DMS153 (cell line): Measurements from ENCODE around the gene ZNF839.
"Not testable (repeated sequence)": the region's sequence is repeated elsewhere in the genome, so short reads cannot be mapped to it uniquely, and the experiment has no call there.

ENCODE experiments used
- DNase-seq: peaks from one replicate; lab custom pipeline; 2025; lab: John Stamatoyannopoulos, UW

ZNF839 gene

DNA sequence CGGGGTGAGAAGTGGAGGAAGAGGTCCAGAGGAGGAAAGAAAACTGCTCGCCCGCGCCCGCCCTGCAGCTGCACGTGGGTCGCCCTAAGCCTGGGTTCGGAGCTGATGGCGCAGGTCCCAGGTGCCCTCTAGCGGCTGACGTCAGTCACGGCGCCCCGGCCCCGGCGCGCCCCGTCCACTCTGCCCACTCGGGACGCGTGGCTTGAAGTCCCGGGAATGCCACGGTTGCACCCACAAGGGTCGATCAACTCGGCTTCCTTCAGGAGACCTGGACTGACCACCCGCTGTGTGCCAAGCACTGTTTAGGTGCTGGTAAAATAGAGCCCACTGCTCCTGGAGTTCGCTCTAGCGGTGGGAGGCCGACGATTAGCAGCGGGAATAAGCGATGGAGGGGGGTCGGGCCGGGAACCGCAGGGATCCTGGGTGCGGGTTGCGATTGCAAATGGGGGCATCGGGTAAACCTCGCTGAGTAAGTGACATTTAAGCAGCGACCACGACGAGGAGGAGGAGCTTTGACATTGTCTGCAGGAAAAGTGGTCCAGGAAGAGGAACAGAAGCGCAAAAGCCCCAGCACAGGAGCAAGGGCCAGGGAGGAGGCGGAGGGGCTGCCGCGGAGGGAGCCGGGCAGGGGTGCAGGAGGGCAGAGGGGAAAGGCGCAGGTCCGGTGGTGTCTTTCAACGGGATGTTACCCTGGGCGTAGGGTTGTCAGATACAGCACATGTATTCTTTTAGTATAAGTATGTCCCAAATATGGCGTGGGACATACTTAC is 5.1 kb upstream of the ZNF839 start:
- peak; percentile 5 for DNase-seq

GRCh38 chr14:102315121-102315520 is 4.4 kb upstream of the ZNF839 start:
- DNase-seq, result no peak

- DNase-seq, result no peak
Measured at GRCh38 chr14:102316338-102316742, 3.2 kb upstream of the ZNF839 start.

DNA sequence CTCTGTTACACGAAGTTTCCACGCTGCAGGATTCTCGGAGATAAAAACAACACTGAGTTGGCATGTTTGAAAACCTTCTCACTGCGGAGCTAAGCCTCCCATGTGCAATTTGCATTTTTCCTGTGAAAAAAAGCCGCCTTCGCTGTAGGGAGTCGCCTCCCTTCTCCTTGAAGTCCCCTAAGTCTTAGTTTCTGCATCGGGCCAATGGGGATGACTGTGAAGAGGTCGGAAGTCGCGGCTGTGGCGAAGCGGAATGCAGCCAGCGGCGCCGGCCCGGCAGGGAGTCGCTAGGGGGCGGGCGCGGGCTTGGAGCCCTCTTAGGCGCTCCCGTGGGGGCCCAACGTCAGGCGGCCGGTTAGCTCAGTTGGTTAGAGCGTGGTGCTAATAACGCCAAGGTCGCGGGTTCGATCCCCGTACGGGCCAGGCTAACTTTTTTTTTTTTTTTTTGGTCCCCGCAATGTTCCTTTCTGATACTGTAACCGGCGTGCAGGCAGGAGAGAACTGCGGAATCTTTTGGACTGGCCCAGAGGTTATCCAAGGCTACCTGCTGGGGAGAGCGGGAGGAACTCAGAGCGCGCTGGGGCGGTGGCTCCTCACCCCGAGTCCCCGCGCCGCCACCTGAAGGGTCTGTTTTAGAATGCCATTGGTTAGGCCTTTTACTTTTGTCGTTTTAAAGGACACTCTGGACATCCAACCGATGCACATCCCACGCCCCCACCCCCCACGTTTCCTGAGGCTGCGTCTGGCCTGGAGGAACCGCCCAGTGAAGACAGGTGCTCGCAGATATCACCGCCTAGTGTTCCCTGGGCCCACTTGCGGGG is 2.6 kb upstream of the ZNF839 start:
- DNase-seq, result peak; percentile 58

GRCh38 chr14:102317564-102318248 is 1.8 kb upstream of the ZNF839 start:
- DNase-seq, result peak; percentile 2

DNA sequence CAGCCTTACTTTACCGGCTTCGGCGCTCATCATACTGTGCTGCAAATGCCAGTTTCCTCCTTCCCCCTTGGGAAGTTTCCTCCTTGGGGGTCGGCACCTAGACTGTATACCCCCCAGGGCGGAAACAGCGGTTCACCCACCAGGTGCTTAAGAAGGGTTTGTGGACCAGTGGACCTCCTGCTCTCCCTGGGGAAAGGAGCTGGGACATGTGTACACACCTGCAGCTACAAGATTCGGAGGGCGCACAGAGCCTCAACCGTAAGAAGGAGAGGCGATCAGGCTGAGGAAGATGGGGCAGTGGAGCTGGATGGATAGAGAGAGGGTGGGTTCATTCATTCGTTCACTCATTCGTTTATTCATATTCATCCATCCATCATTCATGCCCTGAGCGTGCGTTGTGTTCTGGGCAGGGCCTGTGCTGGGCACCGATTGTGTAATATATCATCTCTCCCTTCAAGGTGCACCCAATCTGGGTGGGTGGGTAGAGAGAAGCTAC is 717 bp upstream of the ZNF839 start:
- DNase-seq, result no peak

DNA sequence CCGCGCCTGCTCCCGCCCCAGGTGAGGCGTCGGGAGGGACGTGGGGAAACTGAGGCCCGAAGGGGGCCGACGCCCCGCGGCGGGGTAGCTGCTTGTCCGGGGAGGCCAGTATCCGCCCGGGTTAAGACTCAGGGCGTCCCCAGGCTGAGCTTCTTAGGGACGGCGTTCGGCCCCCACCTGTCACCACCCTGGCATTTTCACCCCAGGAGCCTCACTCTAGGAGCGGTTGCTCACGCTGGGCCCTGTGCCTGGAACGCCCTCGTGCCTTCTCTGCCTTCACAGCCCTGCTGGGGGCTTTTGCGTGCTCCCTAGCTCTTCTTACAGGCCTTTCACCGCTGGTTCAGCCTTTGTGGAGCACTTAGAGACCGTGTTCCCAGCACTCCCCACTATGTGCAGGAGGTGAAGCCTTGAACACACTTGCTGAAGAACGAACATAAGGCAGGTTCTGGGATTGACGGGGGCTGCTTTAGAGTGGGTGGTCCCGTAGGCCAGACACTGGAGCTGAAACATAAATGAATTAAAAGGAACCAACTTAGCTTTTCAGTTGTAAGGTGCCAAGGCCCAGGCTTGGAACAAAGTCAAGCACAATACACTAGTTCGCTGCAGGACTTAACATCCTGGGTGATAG is 601 bp downstream of the ZNF839 start:
- no peak for DNase-seq

DNA sequence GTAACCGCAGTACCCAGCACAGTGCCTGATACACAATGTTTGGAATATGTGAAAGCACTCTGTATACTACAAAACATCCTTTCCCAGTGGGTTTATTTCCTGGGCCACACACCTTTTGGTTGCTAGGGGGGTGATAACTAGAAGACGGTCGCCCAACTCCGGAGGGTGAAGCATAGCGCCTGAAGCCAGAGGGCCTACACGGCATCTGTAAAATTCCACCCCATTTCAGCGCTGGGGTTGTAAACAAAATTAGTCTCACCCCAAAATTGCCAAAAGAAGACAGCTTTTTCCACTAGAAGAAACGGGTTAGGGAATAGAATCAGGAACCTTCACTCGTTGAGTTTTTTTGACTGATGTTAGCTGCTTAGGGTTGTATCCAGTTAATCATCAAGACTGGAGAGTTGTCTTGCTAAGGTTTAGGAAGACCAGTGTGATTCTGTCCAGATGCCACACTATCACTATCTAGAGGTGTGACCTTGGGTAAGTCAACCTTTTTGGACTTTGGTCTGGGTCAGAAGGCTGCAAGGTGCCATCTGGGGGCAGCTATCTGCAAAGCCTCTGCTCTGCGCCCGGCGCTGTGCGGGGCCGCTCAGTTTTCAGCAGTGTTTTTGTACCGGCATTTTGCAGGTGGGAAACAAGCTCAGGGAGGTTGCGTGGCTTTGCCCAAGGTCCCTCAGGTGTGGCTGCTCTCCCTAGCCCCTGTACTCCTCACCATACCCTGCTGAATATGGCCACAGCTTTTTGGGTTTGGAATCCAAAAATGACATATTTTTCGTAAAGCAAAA is 1.3 kb downstream of the ZNF839 start:
- no peak for DNase-seq

GRCh38 chr14:102321456-102322422 is 2.2 kb downstream of the ZNF839 start:
- DNase-seq, result no peak

DNA sequence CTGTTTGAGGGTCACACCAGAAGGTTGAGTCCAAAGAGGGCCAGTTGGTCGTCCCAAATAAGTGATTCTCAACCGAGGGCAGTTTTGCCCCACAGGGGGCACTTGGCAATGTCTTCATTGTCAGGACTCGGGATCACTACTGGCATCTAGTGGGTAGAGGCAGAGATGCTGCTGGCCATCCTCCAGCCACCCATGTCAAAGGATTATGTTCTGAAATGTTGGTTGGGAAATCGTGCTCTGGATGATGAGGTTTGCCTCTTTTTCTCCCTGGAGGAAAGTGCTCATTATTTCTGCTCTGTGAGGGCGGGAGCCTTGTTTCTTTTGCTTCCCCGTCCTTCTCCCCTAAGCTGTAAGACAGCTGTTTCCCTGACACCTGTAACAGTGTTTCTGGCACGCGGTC is 3.6 kb downstream of the ZNF839 start:
- DNase-seq, result no peak

DNA sequence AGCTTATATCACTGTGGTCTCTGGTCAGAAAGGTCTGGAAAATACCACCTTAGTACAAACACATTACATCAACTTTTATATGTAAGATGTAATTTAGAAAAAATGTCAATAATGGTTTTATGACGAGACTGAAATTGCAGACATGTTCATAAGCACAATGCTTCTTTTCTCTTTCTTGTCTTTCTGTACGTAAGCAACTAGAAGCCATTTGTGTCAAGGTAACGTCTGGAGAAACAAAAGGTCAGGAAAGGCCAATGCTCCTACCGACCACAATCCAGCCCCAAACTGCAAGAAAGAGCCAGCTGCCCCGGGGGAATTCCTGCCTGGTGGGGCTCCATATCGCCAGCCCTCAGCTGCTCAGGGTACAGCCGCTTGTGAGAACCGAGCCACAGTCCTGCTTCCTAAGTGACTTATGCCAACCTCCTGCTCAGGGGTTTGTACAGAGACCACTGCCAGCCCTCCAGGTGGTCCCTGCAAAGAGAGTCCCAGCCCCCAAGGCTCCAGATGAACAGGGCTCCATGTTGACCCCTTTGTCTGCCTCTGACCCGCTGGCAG is 6.3 kb downstream of the ZNF839 start:
- no peak for DNase-seq

GRCh38 chr14:102326583-102326982 is 7.0 kb downstream of the ZNF839 start:
- no peak for DNase-seq

GRCh38 chr14:102329381-102329780 is 9.8 kb downstream of the ZNF839 start:
- DNase-seq, result not testable (repeated sequence)

- no peak for DNase-seq
Measured at GRCh38 chr14:102330806-102331205, 11.3 kb downstream of the ZNF839 start.

DNA sequence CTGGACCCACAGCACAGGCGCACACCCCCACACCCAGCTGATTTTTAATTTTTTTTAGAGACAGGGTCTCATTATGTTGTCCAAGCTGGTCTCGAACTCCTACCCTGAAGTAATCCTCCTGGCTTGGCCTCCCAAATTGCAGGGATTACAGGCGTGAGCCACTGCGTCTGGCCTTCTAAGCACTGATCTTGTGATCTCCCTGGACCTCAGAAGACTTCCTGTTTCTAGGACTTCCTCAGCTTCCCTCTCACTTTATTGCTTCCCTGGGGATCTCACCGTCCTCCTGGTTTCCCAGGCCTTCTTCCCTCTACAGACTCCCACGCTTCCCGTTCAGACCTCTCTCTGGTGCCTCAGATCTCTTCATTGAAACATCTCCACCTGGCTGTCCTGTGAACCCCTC is 13.8 kb downstream of the ZNF839 start:
- DNase-seq, result no peak

DNA sequence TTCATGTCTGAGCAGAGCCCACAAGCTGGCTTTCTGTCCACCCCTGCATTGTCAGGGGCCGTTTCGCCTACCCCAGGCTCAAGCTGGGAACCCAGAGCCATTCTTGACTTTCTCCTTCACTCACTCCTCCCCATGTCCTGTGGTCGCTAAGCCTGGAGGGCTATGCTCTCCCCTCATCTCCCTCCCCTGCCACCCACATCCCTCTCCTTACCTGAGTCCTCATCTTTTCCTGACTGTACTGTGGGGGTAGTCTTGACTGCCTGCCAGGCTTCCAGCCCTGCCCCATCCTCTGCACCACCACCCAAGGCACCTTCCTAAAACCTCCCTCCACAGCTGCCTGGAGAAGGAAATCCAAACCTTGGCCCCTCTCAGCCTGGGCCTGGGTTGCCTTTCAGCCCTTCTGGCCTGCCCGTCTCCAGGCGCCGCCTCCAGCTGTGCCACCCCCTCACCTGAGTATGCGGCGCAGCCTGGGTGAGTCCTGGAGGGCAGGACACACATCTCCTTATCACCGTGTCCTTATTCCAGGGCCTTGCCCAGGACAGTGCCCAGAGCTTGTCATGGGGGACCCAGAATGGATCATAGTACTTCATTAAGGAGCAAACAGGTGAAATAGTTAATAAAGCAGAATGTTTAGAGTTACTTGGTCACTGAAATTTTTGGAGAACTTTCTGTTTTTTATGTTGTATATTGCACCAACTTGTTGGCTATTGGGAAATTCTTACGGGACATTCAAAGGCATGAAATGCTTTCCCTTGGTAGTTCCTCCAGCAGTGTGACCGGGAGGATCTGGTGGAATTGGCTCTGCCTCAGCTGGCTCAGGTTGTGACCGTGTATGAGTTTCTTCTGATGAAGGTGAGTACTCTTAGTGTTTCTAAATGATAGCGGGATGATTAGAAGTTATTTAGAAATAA is 14.5 kb downstream of the ZNF839 start:
- DNase-seq, result no peak

DNA sequence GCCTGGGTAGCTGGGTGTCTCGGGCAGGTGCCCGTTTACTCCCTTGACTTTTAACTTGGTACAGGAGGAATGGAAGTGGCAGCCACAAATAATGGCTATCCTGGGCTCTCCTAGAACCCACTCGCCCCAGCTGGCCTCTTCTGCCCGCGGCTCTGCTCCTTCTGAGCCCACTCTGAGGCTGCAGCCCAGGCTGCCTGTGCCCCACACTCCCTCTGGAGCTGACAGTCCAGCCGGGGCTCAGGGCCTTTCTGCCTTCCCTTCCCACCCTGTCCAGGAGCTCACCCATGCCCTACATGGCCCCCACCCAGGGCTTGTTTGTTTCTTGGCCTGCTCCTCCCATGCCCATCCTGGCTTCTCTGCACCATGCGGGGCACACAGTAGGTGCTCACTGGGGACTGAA is 15.6 kb downstream of the ZNF839 start:
- no peak for DNase-seq

DNA sequence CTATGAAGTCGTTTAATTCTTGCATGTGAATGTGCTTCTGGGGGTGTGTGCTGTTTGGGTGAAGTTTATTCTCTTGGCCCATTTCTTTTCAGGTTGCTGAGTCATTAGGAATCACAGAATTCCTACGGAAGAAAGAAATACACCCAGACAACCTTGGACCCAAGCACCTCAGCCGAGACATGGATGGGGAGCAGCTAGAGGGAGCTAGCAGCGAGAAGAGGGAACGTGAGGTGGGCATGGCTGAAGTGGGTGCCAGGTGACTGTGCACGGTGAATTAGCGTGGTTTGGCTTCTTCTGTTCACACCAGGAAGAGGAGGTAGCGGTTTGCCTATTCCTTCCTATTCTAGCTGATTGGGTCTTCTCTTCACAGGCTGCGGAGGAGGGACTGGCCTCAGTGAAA is 19.2 kb downstream of the ZNF839 start:
- DNase-seq, result no peak

GRCh38 chr14:102341566-102341965 is 22.0 kb downstream of the ZNF839 start:
- no peak for DNase-seq
